ENCODE measurements around the gene EID3. TPM values are rescaled to one million over a fixed set of nuclear protein-coding genes. Genes with fewer than 3 reads are reported as not detected.

EID3 gene
- total RNA-seq, 3 donors from 2014 or later (not counting 1 experiment from before 2014, with no cell fraction given): 10.4 to 13.0 (median 12.7) TPM

GRCh38 chr12:104290320-104290719 is 13.2 kb upstream of the EID3 start:
- Histone ChIP-seq H3K4me3 (ENCODE audit: low read length) (no peak overlapping the region), H3K27ac (ENCODE audit: low read length) (no peak overlapping the region), H3K36me3 (ENCODE audit: control insufficient read depth, insufficient read depth, low read length) (peaks cover 13% of the 10 kb centered on the region), H3K4me1 (ENCODE audit: control insufficient read depth, insufficient read depth, low read length) (peaks cover 32% of the 10 kb centered on the region), H3K27me3 (ENCODE audit: control insufficient read depth, insufficient read depth, low read length) (no peaks in the 10 kb centered on the region), H3K9me3 (ENCODE audit: control insufficient read depth, insufficient read depth, low read length) (no peaks in the 10 kb centered on the region)
- DNase-seq (no peak), ATAC-seq (no peak)
- no peaks in the 10 kb centered on the region for H3K9me3 Mint-ChIP-seq
- no peak overlapping the region for H3K27ac Mint-ChIP-seq
- H3K4me3 Mint-ChIP-seq: no peak overlapping the region
- WGBS (ENCODE audit: insufficient coverage): 87% methylated on average over 7 of the region's 8 CpGs
- no peaks in the 10 kb centered on the region for H3K27me3 Mint-ChIP-seq (ENCODE audit: low read depth in 2 of 2)
- H3K4me1 Mint-ChIP-seq: peaks cover 56 to 66% of the 10 kb centered on the region in 2 donors
- H3K36me3 Mint-ChIP-seq: peaks cover 11% of the 10 kb centered on the region
- no peak for TF ChIP-seq CTCF (IDR thresholded peaks at IDR 0.05)
- intact Hi-C loops (cut with micrococcal nuclease): no loop called here

- no peak for TF ChIP-seq CTCF (IDR thresholded peaks at IDR 0.05)
- ATAC-seq (no peak), DNase-seq (no peak)
- Histone ChIP-seq H3K27me3 (ENCODE audit: control insufficient read depth, insufficient read depth, low read length) (no peaks in the 10 kb centered on the region), H3K4me1 (ENCODE audit: control insufficient read depth, insufficient read depth, low read length) (peaks cover 32% of the 10 kb centered on the region), H3K36me3 (ENCODE audit: control insufficient read depth, insufficient read depth, low read length) (peaks cover 13% of the 10 kb centered on the region), H3K9me3 (ENCODE audit: control insufficient read depth, insufficient read depth, low read length) (no peaks in the 10 kb centered on the region), H3K27ac (ENCODE audit: low read length) (no peak overlapping the region), H3K4me3 (ENCODE audit: low read length) (no peak overlapping the region)
- peaks cover 62 to 69% of the 10 kb centered on the region in 2 donors for H3K4me1 Mint-ChIP-seq
- H3K9me3 Mint-ChIP-seq: no peaks in the 10 kb centered on the region
- H3K27me3 Mint-ChIP-seq (ENCODE audit: low read depth in 2 of 2): no peaks in the 10 kb centered on the region
- intact Hi-C loops (cut with micrococcal nuclease): no loop called here
- H3K27ac Mint-ChIP-seq: no peak overlapping the region
- H3K36me3 Mint-ChIP-seq: peaks cover 11% of the 10 kb centered on the region
- no peak overlapping the region for H3K4me3 Mint-ChIP-seq
- 100% methylated on average over 1 of the region's 5 CpGs for WGBS (ENCODE audit: insufficient coverage)
These were observed 12.7 kb upstream of the EID3 start for GRCh38 chr12:104290855-104291254.

- intact Hi-C loops (cut with micrococcal nuclease): no loop called here
These were observed 11.5 kb upstream of the EID3 start for GRCh38 chr12:104291867-104292524.

More at GRCh38 chr12:104291867-104292524, 11.5 kb upstream of the EID3 start:
- ATAC-seq (no peak), DNase-seq (no peak)
- Mint-ChIP-seq H3K4me3 (no peak overlapping the region), H3K27me3 (ENCODE audit: low read depth in 2 of 2) (no peaks in the 10 kb centered on the region), H3K4me1 (peaks cover 55 to 59% of the 10 kb centered on the region in 2 donors), H3K36me3 (peaks cover 11% of the 10 kb centered on the region), H3K9me3 (no peaks in the 10 kb centered on the region), H3K27ac (no peak overlapping the region)
- peaks cover 24% of the 10 kb centered on the region for H3K4me1 ChIP-seq (ENCODE audit: control insufficient read depth, insufficient read depth, low read length)
- no peaks in the 10 kb centered on the region for H3K27me3 ChIP-seq (ENCODE audit: control insufficient read depth, insufficient read depth, low read length)
- no peak for TF ChIP-seq CTCF (IDR thresholded peaks at IDR 0.05)
- no peaks in the 10 kb centered on the region for H3K9me3 ChIP-seq (ENCODE audit: control insufficient read depth, insufficient read depth, low read length)
- peaks cover 16% of the 10 kb centered on the region for H3K36me3 ChIP-seq (ENCODE audit: control insufficient read depth, insufficient read depth, low read length)
- 98% methylated on average over 5 of the region's 5 CpGs for WGBS (ENCODE audit: insufficient coverage)
- H3K4me3 ChIP-seq (ENCODE audit: low read length): no peak overlapping the region
- H3K27ac ChIP-seq (ENCODE audit: low read length): no peak overlapping the region

Measured in natural killer cell (primary cell).